HCT116 (cell line): Measurements from ENCODE around the gene TLE4. TPM values are rescaled to one million over a fixed set of nuclear protein-coding genes. Genes with fewer than 3 reads are reported as not detected.

Experiments used
- ATAC-seq: fragments of 200-7000 bp; cut with Tn5 transposase; 2 replicates; pipeline ENCODE4 v1.9.1; 2020; ENCODE audit warnings: mild to moderate bottlenecking, moderate library complexity
- BruUV-seq: library from RNA; stranded (reverse); fragments of 400-500 nt; replicated peaks from 2 replicates; lab custom pipeline; 2021; lab: Mats Ljungman, UMichigan
- CTCF ChIA-PET: fragments of 300-600 bp; sonication (Branson Sonifier 250); formaldehyde crosslinking; loops from one replicate; lab custom pipeline; 2021; ENCODE audit warnings: antibody characterized with exemption; lab: Charles Lee
- POLR2A ChIA-PET: fragments of 300-600, 350-600 bp; sonication (Branson Sonifier 250); formaldehyde crosslinking; loops from one replicate; lab custom pipeline; 2021; ENCODE audit warnings: antibody characterized with exemption; lab: Charles Lee
- RAD21 ChIA-PET, 2 experiments: fragments of 300-600 bp; sonication (Branson Sonifier 250); formaldehyde crosslinking; loops; one replicate each; lab custom pipeline; 2023; ENCODE audit warnings: low total read pairs in 2 of 2; ENCODE audit not compliant: uncharacterized antibody in 2 of 2, unreplicated experiment in 2 of 2, low non-redundant PET in 1 of 2; lab: Charles Lee
- DNase-seq: peaks from one replicate; pipeline ENCODE4 v3.0.0-alpha.2; 2010; ENCODE audit warnings: low read depth, low spot score
- H2AFZ ChIP-seq: fragments of 200-600 bp; shearing (Covaris generic), sonication (generic); 2 replicates; pipeline ENCODE4 v1.6.1; 2017; ENCODE audit warnings: low read depth, mixed run types, mixed read lengths, antibody characterized with exemption, low read length; ENCODE audit not compliant: poor library complexity, severe bottlenecking
- H3K27ac ChIP-seq: 2 replicates; pipeline ENCODE4 v1.5.1; 2012; ENCODE audit warnings: low read depth, low read length
- H3K27me3 ChIP-seq: fragments of 200-600 bp; sonication (generic); 2 replicates; pipeline ENCODE4 v1.6.1; 2016; ENCODE audit warnings: mixed run types, low read length, mixed read lengths; ENCODE audit not compliant: insufficient read depth
- H3K36me3 ChIP-seq, 2 experiments: fragments of 200-500 bp in 1 of 2; fragments of 200-600 bp in 1 of 2; sonication (Bioruptor generic) in 1 of 2; sonication (generic) in 1 of 2; 2 replicates each; pipeline versions ENCODE4 v1.5.1 to v1.6.1; 2014 to 2016; ENCODE audit warnings: low read length in 2 of 2, inconsistent platforms in 1 of 2, mixed read lengths in 1 of 2, mixed run types in 1 of 2; ENCODE audit not compliant: insufficient read depth in 2 of 2, control insufficient read depth in 1 of 2
- H3K4me1 ChIP-seq, 2 experiments: fragments of 200-600 bp in 1 of 2; sonication (generic) in 1 of 2; 2 replicates each; pipeline versions ENCODE4 v1.5.1 to v1.6.1; 2012 to 2017; ENCODE audit warnings: low read length in 2 of 2, inconsistent platforms in 1 of 2, mild to moderate bottlenecking in 1 of 2, mixed read lengths in 1 of 2, mixed run types in 1 of 2, moderate library complexity in 1 of 2; ENCODE audit not compliant: insufficient read depth in 2 of 2, control insufficient read depth in 1 of 2
- H3K4me2 ChIP-seq: fragments of 200-600 bp; sonication (generic); 2 replicates; pipeline ENCODE4 v1.6.1; 2017; ENCODE audit warnings: mixed run types, low read length, mixed read lengths
- H3K4me3 ChIP-seq, 2 experiments: fragments of 200-600 bp in 1 of 2; sonication (generic) in 1 of 2; replicated peaks in 1 of 2; 2 replicates each; pipeline ENCODE4 v1.5.1; 2011 to 2016; ENCODE audit warnings: low read length in 2 of 2, control low read depth in 1 of 2, low read depth in 1 of 2, mild to moderate bottlenecking in 1 of 2, mixed read lengths in 1 of 2, mixed run types in 1 of 2
- H3K79me2 ChIP-seq: fragments of 200-600 bp; sonication (generic); 2 replicates; pipeline ENCODE4 v1.6.1; 2017; ENCODE audit warnings: mild to moderate bottlenecking, mixed run types, low read length, moderate library complexity, mixed read lengths; ENCODE audit not compliant: insufficient read depth
- H3K9ac ChIP-seq: fragments of 200-600 bp; sonication (generic); 2 replicates; pipeline ENCODE4 v1.6.1; 2016; ENCODE audit warnings: low read length, mixed read lengths
- H3K9me2 ChIP-seq: fragments of 200-600 bp; sonication (generic), shearing (Covaris generic); 2 replicates; pipeline ENCODE4 v1.6.1; 2017; ENCODE audit warnings: mixed run types, mild to moderate bottlenecking, moderate library complexity; ENCODE audit not compliant: insufficient read depth
- H3K9me3 ChIP-seq, 2 experiments: fragments of 200-500 bp in 1 of 2; fragments of 200-600 bp in 1 of 2; sonication (Bioruptor generic) in 1 of 2; sonication (generic) in 1 of 2; 2 replicates each; pipeline ENCODE4 v1.6.1; 2014 to 2017; ENCODE audit warnings: low read length in 2 of 2, mixed read lengths in 2 of 2, inconsistent platforms in 1 of 2, low read depth in 1 of 2, mild to moderate bottlenecking in 1 of 2, mixed run types in 1 of 2, moderate library complexity in 1 of 2; ENCODE audit not compliant: control insufficient read depth in 1 of 2, insufficient read depth in 1 of 2
- H4K20me1 ChIP-seq: fragments of 200-600 bp; sonication (generic), shearing (Covaris generic); 2 replicates; pipeline ENCODE4 v1.6.1; 2017; ENCODE audit warnings: mixed run types, mild to moderate bottlenecking, moderate library complexity; ENCODE audit not compliant: insufficient read depth
- CEBPB ChIP-seq: IDR thresholded peaks from 2 replicates; pipeline ENCODE4 v1.6.1; 2012; ENCODE audit warnings: low read depth
- EZH2phosphoT487 ChIP-seq: fragments of 200-600 bp; IDR thresholded peaks from 2 replicates; pipeline ENCODE4 v1.6.1; 2018; ENCODE audit warnings: antibody characterized with exemption, borderline replicate concordance
- FOSL1 ChIP-seq: IDR thresholded peaks from 2 replicates; pipeline ENCODE4 v1.6.1; 2012; ENCODE audit warnings: low read depth
- MAX ChIP-seq: IDR thresholded peaks from 2 replicates; pipeline ENCODE4 v1.6.1; 2012
- POLR2A ChIP-seq: IDR thresholded peaks from 2 replicates; pipeline ENCODE4 v1.7.0; 2011; ENCODE audit warnings: borderline replicate concordance; ENCODE audit not compliant: insufficient read depth, insufficient read length; ENCODE audit errors: extremely low read depth
- POLR2AphosphoS5 ChIP-seq: IDR thresholded peaks from 2 replicates; pipeline ENCODE4 v1.6.1; 2011; ENCODE audit warnings: mild to moderate bottlenecking, low read depth, low read length, moderate library complexity
- REST ChIP-seq: IDR thresholded peaks from 2 replicates; pipeline ENCODE4 v1.6.1; 2012; ENCODE audit warnings: low read depth
- TCF7L2 ChIP-seq: IDR thresholded peaks from 2 replicates; pipeline ENCODE4 v1.7.0; 2011; ENCODE audit warnings: borderline replicate concordance, inconsistent platforms; ENCODE audit not compliant: insufficient read depth, insufficient read length; ENCODE audit errors: extremely low read depth
- YY1 ChIP-seq: IDR thresholded peaks from 2 replicates; pipeline ENCODE4 v1.6.1; 2011; ENCODE audit warnings: low read length, low read depth, moderate library complexity, mild to moderate bottlenecking; ENCODE audit not compliant: insufficient replicate concordance; ENCODE audit errors: extremely low read depth
- ZFX ChIP-seq: fragments of 450-650 bp; IDR thresholded peaks from 2 replicates; pipeline ENCODE4 v1.6.1; 2017
- ZNF274 ChIP-seq: fragments of 200-500 bp; sonication (Bioruptor generic); IDR thresholded peaks from 2 replicates; pipeline ENCODE4 v1.6.1; 2014; ENCODE audit warnings: mild to moderate bottlenecking, low read depth, low read length, inconsistent platforms
- intact Hi-C: fragments of 100-400 bp; cut with micrococcal nuclease; formaldehyde crosslinking; loops from 2 replicates; pipeline ENCODE4 v1.10.0; 2022
- total RNA-seq: library from RNA; stranded (reverse); gene quantifications from one replicate; pipeline ENCODE4 v1.2.1, GENCODE V29; 2021; ENCODE audit not compliant: unreplicated experiment
- TF ChIP-seq, protein P1 (sequence below): IDR thresholded peaks from 2 replicates; pipeline ENCODE4 v1.6.1; 2012
- TF ChIP-seq, protein P2 (sequence below): IDR thresholded peaks from 2 replicates; pipeline ENCODE4 v1.6.1; 2011; ENCODE audit warnings: mild to moderate bottlenecking, low read length, moderate library complexity; ENCODE audit not compliant: insufficient replicate concordance; ENCODE audit errors: extremely low read depth

The TLE4 gene
- total RNA-seq, 1 experiment from 2014 or later = 0.39 TPM

DNA sequence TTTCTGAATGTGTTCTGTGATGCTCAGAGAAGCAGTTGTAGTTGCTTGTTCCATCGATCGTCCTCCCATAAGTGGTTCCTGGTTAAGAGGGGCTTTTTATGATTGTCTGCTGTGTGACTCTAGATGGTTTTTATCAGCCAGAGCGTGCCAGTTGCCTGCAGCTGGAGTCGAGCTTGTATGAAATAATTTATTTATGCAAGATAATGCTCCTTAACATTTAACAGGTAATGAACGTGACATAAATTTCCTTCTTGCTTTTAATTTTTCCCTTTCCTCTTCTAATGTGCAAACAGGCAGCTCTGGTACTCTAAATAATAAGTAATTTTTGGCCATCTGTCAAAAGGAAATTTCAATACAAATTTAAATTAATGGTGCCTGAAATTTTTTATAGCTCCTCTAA is 84.4 kb downstream of the TLE4 start:
- no peaks in the 10 kb centered on the region for H3K9me2 ChIP-seq
- BruUV-seq = no TSS peak
- no peak for DNase-seq
- ChIA-PET CTCF (no interaction called here), POLR2A (no interaction called here), RAD21 (no interaction called here)
- H3K79me2 ChIP-seq = no peaks in the 10 kb centered on the region
- peaks cover 0 to 14% of the 10 kb centered on the region in 2 experiments; a peak in 2 of 4 replicates for H3K9me3 ChIP-seq
- no peak for ATAC-seq
- no peak overlapping the region for H3K4me2 ChIP-seq
- no peaks in the 10 kb centered on the region for H3K27me3 ChIP-seq
- no peak overlapping the region for H3K27ac ChIP-seq
- H3K36me3 ChIP-seq = no peaks in the 10 kb centered on the region
- intact Hi-C loops = no loop called here
- no peaks in the 10 kb centered on the region for H3K4me1 ChIP-seq
- H4K20me1 ChIP-seq = no peaks in the 10 kb centered on the region
- no peak overlapping the region for H3K4me3 ChIP-seq
- no peak overlapping the region for H2AFZ ChIP-seq
- no peak for TF ChIP-seq ZNF274
- no peak for TF ChIP-seq POLR2AphosphoS5
- no peak for TF ChIP-seq FOSL1
- TF ChIP-seq ZFX = no peak
- TF ChIP-seq YY1 = no peak
- TF ChIP-seq, protein P1, sequence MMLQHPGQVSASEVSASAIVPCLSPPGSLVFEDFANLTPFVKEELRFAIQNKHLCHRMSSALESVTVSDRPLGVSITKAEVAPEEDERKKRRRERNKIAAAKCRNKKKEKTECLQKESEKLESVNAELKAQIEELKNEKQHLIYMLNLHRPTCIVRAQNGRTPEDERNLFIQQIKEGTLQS = no peak
- TF ChIP-seq TCF7L2 = no peak
- no peak for TF ChIP-seq MAX
- no peak for TF ChIP-seq REST
- TF ChIP-seq, protein P2, sequence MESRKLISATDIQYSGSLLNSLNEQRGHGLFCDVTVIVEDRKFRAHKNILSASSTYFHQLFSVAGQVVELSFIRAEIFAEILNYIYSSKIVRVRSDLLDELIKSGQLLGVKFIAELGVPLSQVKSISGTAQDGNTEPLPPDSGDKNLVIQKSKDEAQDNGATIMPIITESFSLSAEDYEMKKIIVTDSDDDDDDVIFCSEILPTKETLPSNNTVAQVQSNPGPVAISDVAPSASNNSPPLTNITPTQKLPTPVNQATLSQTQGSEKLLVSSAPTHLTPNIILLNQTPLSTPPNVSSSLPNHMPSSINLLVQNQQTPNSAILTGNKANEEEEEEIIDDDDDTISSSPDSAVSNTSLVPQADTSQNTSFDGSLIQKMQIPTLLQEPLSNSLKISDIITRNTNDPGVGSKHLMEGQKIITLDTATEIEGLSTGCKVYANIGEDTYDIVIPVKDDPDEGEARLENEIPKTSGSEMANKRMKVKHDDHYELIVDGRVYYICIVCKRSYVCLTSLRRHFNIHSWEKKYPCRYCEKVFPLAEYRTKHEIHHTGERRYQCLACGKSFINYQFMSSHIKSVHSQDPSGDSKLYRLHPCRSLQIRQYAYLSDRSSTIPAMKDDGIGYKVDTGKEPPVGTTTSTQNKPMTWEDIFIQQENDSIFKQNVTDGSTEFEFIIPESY = no peak
- TF ChIP-seq EZH2phosphoT487 = no peak
- no peak for TF ChIP-seq CEBPB
- TF ChIP-seq POLR2A = no peak
- no peak overlapping the region for H3K9ac ChIP-seq
